GM12892 (cell line): ENCODE measurements around the gene PPP1R18.

ENCODE experiments used
- POLR2A ChIP-seq: IDR thresholded peaks from 2 replicates; pipeline ENCODE4 v1.6.1; 2011; ENCODE audit warnings: low read depth, low read length, control low read depth
- POLR2AphosphoS5 ChIP-seq: IDR thresholded peaks from 2 replicates; pipeline ENCODE4 v1.6.1; 2011; ENCODE audit warnings: low read depth, low read length, control low read depth

DNA sequence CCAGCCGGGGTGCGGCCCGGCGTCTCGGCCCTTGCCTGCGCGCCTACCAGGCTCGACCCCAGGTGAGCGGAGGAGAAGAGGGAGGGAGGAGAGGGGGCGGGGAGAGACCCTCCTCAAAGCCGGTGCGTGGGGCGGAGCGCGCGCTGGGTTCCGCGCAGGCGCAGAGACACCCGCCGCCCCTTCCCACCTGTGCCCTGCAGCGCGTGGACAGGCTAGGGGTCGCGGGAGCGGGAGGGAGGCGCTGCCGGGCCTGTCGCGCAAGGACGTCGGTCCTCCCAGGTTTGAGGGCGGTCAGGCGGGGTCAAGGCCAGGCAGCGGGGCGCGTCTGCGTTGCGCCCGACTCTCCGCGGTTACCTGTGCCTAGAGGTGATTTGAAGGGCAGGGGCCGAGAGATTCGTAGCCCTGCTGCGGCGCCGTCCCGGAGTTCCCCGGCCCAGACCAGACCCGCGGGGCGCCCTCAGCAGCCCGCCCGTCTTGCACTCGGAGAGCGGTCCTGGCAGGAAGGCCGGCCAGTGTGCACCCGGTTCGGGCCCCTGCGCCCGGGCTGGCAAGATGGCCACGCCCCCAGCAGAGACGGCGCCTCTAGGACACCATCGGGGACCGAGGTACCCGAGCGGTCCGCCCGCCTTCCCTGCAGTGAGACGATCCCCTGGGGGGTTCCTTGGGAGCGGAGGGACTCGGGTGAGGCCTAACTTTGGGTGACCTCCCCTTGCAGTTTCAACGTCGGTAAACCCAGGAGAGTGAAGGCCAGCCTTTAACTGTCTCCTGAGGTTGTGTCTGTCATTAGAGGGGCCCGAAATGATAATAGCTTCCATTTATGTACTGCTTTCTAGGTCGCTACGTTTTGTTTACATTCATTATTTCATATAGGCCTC is 39.0 kb downstream of the PPP1R18 start:
- TF ChIP-seq POLR2A, result peak; percentile 72
- TF ChIP-seq POLR2AphosphoS5, result 0 out of 2 replicates have a peak, but pooled peaks have one; percentile 34
